HEK293T (cell line): ENCODE results near the gene SQOR.

ENCODE experiments used
- ARNT ChIP-seq: fragments of 450-650 bp; IDR thresholded peaks from 2 replicates; pipeline ENCODE4 v1.6.1; 2017; ENCODE audit warnings: mild to moderate bottlenecking
- HDGF ChIP-seq: fragments of 450-650 bp; IDR thresholded peaks from 2 replicates; pipeline ENCODE4 v1.6.1; 2017; ENCODE audit warnings: antibody characterized with exemption, borderline replicate concordance
- SUZ12 ChIP-seq: fragments of 450-650 bp; IDR thresholded peaks from 2 replicates; pipeline ENCODE4 v1.6.1; 2016; ENCODE audit warnings: mild to moderate bottlenecking

DNA sequence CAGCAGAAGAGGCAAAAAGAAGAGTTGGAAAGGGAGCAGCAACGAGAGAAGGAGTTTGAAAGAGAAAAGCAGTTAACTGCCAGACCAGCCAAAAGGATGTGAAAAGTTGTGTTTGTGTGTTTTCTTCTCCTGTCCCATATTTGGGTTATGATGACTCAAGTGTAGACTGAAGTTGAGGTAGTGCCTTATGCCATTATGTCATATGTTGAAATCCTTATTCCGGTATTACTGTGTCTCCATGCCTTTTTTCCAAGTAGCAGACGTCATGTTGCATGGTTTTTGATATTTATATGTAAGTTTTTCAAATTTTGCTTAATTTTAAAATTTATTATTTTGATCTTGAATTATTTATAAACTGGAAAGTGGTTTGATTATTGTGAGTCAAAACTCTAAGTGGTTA lies 28.4 kb upstream of the SQOR start:
- TF ChIP-seq HDGF (no peak), ARNT (no peak), SUZ12 (no peak)
